SK-N-DZ (cell line): Measurements from ENCODE around the gene CLEC4A.
"Not testable (repeated sequence)": the region's sequence is repeated elsewhere in the genome, so short reads cannot be mapped to it uniquely, and the experiment has no call there.

ENCODE experiments used
- DNase-seq: peaks from one replicate; pipeline ENCODE4 v3.0.0-alpha.2; 2015; ENCODE audit warnings: low spot score

The CLEC4A gene

DNA sequence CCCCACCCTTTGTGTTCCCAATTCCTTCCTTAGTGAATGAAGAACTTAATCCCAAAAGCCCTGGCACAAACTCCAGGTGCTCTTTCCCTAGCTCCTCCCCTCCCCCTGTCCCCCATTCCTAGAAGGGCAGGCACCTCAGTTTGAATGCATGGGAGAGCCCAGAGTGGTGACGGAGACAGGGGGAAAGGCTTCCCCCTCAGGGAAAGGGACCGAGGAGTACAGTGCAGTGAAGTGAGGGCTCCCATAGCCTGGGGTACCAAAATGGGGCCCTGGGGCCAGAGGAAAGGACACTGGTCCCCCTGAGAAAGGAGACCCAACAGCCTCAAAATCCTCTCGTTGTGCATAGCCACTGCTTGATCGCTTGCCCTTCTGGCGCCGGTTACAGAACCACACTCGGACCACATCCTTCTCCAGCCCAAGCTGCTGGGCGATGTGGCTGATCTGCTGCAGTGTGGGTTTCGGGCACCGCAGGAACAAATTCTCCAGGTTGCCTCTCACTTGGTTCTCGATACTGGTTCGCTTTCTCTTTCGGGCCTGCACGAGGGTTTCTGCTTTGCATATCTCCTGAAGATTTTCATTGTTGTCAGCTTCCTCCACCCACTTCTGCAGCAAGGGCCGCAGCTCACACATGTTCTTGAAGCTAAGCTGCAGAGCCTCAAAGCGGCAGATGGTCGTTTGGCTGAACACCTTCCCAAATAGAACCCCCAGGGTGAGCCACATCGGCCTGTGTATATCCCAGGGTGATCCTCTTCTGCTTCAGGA, 10.4 kb downstream of the CLEC4A start:
- not testable (repeated sequence) for DNase-seq

DNA sequence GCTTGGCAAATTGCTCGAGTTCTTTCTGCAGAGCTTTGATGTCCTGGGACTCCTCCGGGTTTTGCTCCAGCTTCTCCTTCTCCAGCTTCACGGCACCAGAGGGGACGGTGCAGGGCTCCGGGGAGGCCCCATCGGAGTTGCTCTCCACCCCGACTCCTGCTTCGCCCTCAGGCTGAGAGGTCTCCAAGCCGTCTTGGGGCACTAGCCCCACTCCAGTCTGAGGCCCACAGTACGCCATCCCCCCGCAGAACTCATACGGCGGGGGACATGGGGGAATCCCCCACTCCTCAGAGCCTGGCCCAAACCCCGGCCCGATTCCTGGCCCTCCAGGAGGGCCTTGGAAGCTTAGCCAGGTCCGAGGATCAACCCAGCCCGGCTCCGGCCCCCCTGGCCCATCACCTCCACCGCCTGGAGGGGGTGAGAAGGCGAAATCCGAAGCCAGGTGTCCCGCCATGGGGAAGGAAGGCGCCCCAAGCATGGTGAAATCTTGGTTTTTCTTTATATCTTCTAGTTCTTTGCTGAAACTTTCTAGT, 11.0 kb downstream of the CLEC4A start:
- not testable (repeated sequence) for DNase-seq

DNA sequence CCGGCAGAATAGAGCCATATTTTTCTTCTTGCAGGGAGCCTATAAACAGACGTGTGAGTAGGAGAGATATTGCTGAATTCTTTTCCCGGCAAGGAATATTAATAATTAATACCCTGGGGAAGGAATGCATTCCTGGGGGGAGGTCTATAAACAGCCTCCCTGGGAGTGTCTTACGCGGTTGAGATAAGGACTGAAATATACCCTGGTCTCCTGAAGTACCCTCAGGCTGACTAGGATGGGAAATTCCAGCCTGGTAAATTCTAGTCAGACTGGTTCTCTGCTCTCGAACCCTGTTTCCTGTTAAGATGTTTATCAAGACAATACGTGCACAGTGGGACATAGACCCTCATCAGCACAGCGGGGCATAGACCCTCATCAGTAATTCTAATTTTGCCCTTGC, 18.2 kb downstream of the CLEC4A start:
- DNase-seq: not testable (repeated sequence)

DNA sequence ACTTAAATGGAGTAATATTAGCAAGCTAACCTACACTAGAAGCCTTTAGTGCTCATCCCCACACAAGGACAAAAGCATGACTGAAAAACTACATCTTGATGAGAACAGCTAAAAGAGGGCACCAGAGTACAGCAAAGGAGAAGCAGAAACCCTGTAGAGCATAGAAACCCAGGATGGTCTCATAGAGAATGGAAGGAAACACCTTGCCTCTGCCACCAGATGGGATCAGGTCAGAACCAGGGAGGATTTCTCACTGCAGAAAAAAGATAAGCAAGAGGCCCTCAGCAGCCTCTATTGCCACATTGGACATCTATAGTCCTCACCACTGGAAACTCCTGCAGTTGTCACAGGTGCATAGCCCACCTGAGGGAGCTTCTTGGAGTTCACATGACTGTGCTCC, 19.8 kb downstream of the CLEC4A start:
- no peak for DNase-seq

DNA sequence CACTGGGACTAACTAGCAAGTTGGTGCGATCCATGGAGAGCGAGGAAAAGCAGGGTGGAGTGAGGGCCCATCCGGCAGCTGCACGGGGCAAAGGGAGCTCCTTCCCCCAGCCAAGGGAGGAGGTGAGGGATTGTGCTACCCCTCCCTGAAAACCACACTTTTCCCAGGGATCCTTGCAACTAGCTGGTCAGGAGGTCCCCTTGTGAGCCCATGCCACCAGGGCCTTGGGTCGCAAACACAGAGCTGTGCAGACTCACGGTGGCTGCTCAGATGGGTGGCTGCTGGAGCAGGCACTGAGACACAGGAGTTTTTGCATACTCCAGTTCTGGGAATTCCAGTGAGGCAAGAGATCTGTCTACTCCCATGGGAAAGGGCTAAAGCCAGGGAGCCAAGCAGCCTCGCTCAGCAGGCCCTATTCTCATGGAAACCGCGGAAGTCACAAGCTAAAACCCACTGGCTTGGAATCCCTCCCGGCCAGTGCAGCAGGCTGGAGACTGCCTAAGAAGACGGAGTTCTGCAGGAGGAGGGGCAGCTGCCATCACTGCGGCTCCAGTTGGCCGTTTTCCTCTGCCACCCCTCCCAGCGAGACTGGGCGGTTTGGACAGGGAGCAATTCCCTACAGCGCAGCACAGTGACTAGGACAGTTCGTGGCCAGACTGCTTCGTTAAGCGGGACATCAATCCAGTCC, 22.5 kb downstream of the CLEC4A start:
- peak; percentile 60 for DNase-seq

DNA sequence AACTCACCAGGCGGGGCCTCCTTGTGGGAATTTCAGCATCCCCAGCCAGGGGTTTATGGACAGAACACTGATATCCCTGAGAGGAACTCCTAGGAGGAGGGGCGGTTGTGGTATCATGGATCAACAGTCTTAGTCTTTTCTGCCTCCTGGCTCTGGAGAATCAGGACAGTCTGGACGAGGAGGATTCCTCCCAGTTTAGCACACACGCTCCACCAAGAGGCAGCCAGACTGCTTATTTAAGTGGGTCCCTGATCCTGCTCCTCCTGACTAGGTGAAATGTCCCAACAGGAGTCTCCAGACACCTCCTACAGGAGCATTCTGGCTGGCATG, 23.0 kb downstream of the CLEC4A start:
- DNase-seq: no peak

GRCh38 chr12:8154526-8154925, 31.1 kb downstream of the CLEC4A start:
- no peak for DNase-seq

DNA sequence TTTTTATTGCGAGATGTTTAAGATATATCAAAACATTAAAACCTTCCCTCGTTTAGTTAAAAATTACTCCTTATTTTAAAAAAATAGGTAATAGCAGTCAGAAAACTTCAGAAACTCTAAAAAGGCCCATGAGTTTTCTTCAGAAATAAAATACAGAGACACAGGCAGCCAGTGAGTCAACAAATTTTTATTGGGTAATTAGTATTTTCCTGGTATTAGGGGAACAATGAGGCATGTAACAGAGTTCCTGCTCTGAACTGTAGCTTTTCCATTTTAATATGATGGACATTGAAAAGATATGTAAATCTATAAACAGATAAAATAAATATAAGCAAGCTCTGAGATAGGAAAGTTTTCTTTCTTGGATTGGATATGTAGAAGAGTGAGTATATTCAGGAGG, 33.0 kb downstream of the CLEC4A start:
- DNase-seq: no peak

DNA sequence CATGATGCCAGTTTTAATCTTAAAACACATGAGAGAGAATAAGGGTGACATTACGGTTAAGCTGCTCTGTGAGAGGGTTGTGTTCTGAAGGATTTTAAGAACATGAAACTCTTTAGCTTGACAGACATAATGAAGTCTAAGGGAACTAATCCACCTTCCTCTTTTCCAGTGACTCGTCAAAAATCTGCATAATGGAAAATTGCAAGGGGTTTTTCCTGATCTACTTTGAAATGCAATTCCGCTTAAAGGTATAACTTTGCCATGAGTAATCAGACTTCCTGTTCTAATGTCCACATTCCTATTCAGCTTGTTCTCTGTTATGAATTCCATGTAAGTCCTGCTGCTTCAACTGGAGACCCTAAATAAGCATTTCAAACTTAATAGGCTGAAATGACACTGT, 33.4 kb downstream of the CLEC4A start, which contains the start of gene ZNF705A:
ZNF705A (plus strand) TSS at position 171 of the 400 bp plus-strand sequence. CDS start 15,611 bp downstream, outside the sequence.
- DNase-seq: no peak

- DNase-seq: no peak
Measured at GRCh38 chr12:8157484-8158198, 34.2 kb downstream of the CLEC4A start.

GRCh38 chr12:8172911-8173310, 49.5 kb downstream of the CLEC4A start:
- not testable (repeated sequence) for DNase-seq

GRCh38 chr12:8179989-8180585, 56.7 kb downstream of the CLEC4A start:
- DNase-seq: peak; percentile 80

- not testable (repeated sequence) for DNase-seq
Measured at GRCh38 chr12:8181271-8181670, 57.9 kb downstream of the CLEC4A start.

DNA sequence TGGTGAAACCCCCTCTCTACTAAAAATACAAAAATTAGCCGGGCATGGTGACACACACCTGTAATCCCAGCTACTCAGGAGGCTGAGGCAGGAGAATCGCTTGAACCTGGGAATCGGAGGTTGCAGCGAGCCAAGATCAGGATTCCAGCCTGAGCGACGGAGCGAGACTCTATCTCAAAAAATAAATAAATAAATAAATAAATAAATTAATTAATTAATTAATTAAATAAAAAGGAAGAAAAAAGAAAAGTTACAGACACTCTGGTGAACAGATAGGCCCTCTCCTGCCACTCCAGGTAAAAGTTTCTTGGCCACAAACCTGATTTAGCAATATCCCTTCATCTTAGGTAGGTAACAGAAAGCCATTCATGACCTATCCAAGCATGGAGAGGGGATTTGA, 59.5 kb downstream of the CLEC4A start:
- not testable (repeated sequence) for DNase-seq

- not testable (repeated sequence) for DNase-seq
Measured at GRCh38 chr12:8183346-8183745, 59.9 kb downstream of the CLEC4A start.

DNA sequence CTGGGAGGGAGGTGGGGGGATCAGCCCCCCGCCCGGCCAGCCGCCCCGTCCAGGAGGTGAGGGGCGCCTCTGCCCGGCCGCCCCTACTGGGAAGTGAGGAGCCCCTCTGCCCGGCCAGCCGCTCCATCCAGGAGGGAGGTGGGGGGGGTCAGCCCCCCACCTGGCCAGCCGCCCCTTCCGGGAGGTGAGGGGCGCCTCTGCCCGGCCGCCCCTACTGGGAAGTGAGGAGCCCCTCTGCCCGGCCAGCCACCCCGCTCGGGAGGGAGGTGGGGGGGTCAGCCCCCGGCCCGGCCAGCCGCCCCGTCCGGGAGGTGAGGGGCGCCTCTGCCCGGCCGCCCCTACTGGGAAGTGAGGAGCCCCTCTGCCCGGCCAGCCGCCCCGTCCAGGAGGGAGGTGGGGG, 60.8 kb downstream of the CLEC4A start:
- DNase-seq: not testable (repeated sequence)

DNA sequence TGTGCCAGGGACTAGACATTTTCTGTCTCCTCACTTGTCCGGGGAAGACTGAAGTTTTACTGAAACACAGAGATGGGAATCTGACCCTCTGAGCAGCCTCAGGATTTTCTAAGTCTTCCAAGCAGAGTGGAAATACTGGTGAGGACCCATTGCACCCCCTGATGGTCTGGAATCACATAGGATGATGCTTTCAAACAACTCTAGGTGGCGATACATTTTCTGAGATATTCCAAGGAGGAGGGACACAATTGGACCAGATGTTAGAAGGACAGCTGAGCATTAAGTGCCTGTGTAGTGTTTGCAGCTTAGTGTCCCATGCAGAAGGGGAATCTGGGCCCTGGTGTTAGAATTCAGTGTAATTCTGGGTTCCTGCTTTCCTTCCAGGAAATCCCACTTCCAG, 64.7 kb downstream of the CLEC4A start:
- DNase-seq: not testable (repeated sequence)
